HG03280 (cell line): ENCODE results near the gene CELF1.

ENCODE experiments used
- ATAC-seq: cut with Tn5 transposase; IDR thresholded peaks from one replicate; pipeline ENCODE4 v1.9.1; 2021; ENCODE audit warnings: mild to moderate bottlenecking, moderate library complexity; ENCODE audit not compliant: unreplicated experiment

Gene CELF1

GRCh38 chr11:47552566-47553405 lies at the start of gene CELF1:
Gene CELF1, minus strand, starts transcription at chr11:47553132. Its CDS starts 53,609 bp downstream, at chr11:47499523.
- ATAC-seq: peak; percentile 93

GRCh38 chr11:47599902-47600301 lies 47.0 kb upstream of the CELF1 start:
- no peak for ATAC-seq

GRCh38 chr11:47595967-47596366 lies 43.0 kb upstream of the CELF1 start:
- ATAC-seq: no peak

GRCh38 chr11:47595029-47595428 lies 42.1 kb upstream of the CELF1 start:
- ATAC-seq: no peak

- no peak for ATAC-seq
These were observed 41.3 kb upstream of the CELF1 start, which contains the start of gene C1QTNF4 for GRCh38 chr11:47593934-47594855. Gene C1QTNF4, minus strand, starts transcription at chr11:47594411. Its CDS starts 3,601 bp downstream, at chr11:47590810.

- no peak for ATAC-seq
These were observed 40.6 kb upstream of the CELF1 start for GRCh38 chr11:47593492-47593933.

GRCh38 chr11:47592970-47593369 lies 40.0 kb upstream of the CELF1 start:
- ATAC-seq: no peak

- ATAC-seq: no peak
These were observed 39.3 kb upstream of the CELF1 start for GRCh38 chr11:47592251-47592650.

GRCh38 chr11:47591764-47592163 lies 38.8 kb upstream of the CELF1 start:
- ATAC-seq: no peak

- ATAC-seq: no peak
These were observed 37.3 kb upstream of the CELF1 start for GRCh38 chr11:47589977-47590861.

GRCh38 chr11:47589584-47589976 lies 36.6 kb upstream of the CELF1 start:
- no peak for ATAC-seq

- ATAC-seq: no peak
These were observed 36.2 kb upstream of the CELF1 start for GRCh38 chr11:47589118-47589517.

- no peak for ATAC-seq
These were observed 34.9 kb upstream of the CELF1 start for GRCh38 chr11:47587723-47588326.

GRCh38 chr11:47587039-47587716 lies 34.2 kb upstream of the CELF1 start:
- ATAC-seq: no peak

- ATAC-seq: no peak
These were observed 33.3 kb upstream of the CELF1 start, which contains the start of gene FAM180B for GRCh38 chr11:47586098-47586855. Gene FAM180B, plus strand, starts transcription at chr11:47586678. Its CDS starts 91 bp downstream, at chr11:47586769.

GRCh38 chr11:47583844-47584243 lies 30.9 kb upstream of the CELF1 start:
- ATAC-seq: no peak

- ATAC-seq: peak; percentile 90
These were observed 25.9 kb upstream of the CELF1 start, which contains the start of the genes KBTBD4 and NDUFS3 for GRCh38 chr11:47578524-47579494. Gene KBTBD4, minus strand, starts transcription at chr11:47578970. Its CDS starts 19 bp downstream, at chr11:47578951. Gene NDUFS3, plus strand, starts transcription at chr11:47579074. Its CDS starts 18 bp downstream, at chr11:47579092.
